ENCODE measurements around the gene HLA-B. TPM values are rescaled to one million over a fixed set of nuclear protein-coding genes. Genes with fewer than 3 reads are reported as not detected.

HLA-B gene
- 8.4 and 10.9 TPM in 2 replicates for total RNA-seq

GRCh38 chr6:31356946-31357466, at the start of gene HLA-B:
Gene HLA-B, minus strand, starts transcription at chr6:31357179. Its CDS starts 21 bp downstream, at chr6:31357158.

GRCh38 chr6:31403283-31404060, 46.5 kb upstream of the HLA-B start, which contains the start of gene MICA:
Gene MICA, plus strand, starts transcription at chr6:31403595. Its CDS starts 38 bp downstream, at chr6:31403633.

Other genes starting within 250 kb of the HLA-B start
- gene C6orf15, start 244.6 kb downstream of the HLA-B start, total RNA-seq, result 0.35 and 2.0 TPM in 2 replicates
- 0.37 and 1.7 TPM in 2 replicates for gene PSORS1C1, start 242.4 kb downstream of the HLA-B start, total RNA-seq
- 0.14 TPM in 1 of 2 replicates, not detected in the other for gene CDSN, start 236.7 kb downstream of the HLA-B start, total RNA-seq
- gene PSORS1C2, start 218.1 kb downstream of the HLA-B start, total RNA-seq, result 0.14 and 0.33 TPM in 2 replicates
- gene CCHCR1, start 199.4 kb downstream of the HLA-B start, total RNA-seq, result 18.4 and 25.5 TPM in 2 replicates
- 17.0 and 20.8 TPM in 2 replicates for gene TCF19, start 198.6 kb downstream of the HLA-B start, total RNA-seq
- 0.60 and 3.5 TPM in 2 replicates for gene POU5F1, start 186.5 kb downstream of the HLA-B start, total RNA-seq
- gene HLA-C, start 85.1 kb downstream of the HLA-B start, total RNA-seq, result 250 and 259 TPM in 2 replicates
- gene MICA, start 46.4 kb upstream of the HLA-B start, total RNA-seq, result 28.6 and 29.3 TPM in 2 replicates
- 5.2 and 9.3 TPM in 2 replicates for gene MICB, start 141.0 kb upstream of the HLA-B start, total RNA-seq
- not detected in 2 replicates for gene MCCD1, start 171.8 kb upstream of the HLA-B start, total RNA-seq
- gene DDX39B, start 184.8 kb upstream of the HLA-B start, total RNA-seq, result 291 and 399 TPM in 2 replicates
- 0.19 and 0.28 TPM in 2 replicates for gene ATP6V1G2, start 189.4 kb upstream of the HLA-B start, total RNA-seq
- gene NFKBIL1, start 190.4 kb upstream of the HLA-B start, total RNA-seq, result 16.3 and 17.6 TPM in 2 replicates
- not detected in 2 replicates for gene LTA, start 215.1 kb upstream of the HLA-B start, total RNA-seq
- gene TNF, start 218.4 kb upstream of the HLA-B start, total RNA-seq, result 0.23 and 0.28 TPM in 2 replicates
- 0.85 and 1.5 TPM in 2 replicates for gene LTB, start 225.2 kb upstream of the HLA-B start, total RNA-seq
- gene LST1, start 229.1 kb upstream of the HLA-B start, total RNA-seq, result not detected in 2 replicates
- gene NCR3, start 235.8 kb upstream of the HLA-B start, total RNA-seq, result not detected in 2 replicates